Peyer's patch (tissue), 4 donors: ENCODE results near the gene ZNF367.

Experiments
- CTCF ChIP-seq, 6 experiments: fragments of 450-650 bp in 4 of 6; fragments of 200-600 bp in 2 of 6; sonication (generic) in 1 of 6; IDR thresholded peaks; one replicate each; pipeline ENCODE4 v1.5.1; 2017 to 2019; ENCODE audit warnings: antibody characterized with exemption in 6 of 6, mild to moderate bottlenecking in 3 of 6, moderate library complexity in 1 of 6
- POLR2A ChIP-seq, 2 donors: fragments of 450-650 bp; IDR thresholded peaks; one replicate each; pipeline ENCODE4 v1.5.1; 2017; ENCODE audit warnings: antibody characterized with exemption in 2 of 2, mild to moderate bottlenecking in 2 of 2, moderate library complexity in 2 of 2

GRCh38 chr9:96417661-96418082, 498 bp downstream of the ZNF367 start:
- no peak for TF ChIP-seq CTCF (IDR thresholded peaks at IDR 0.05)
- no peak for TF ChIP-seq POLR2A (IDR thresholded peaks at IDR 0.05)
